Endodermal cell (in vitro differentiated cells): ENCODE data around the gene ACTR3. TPM values are rescaled to one million over a fixed set of nuclear protein-coding genes. Genes with fewer than 3 reads are reported as not detected.

Source experiments
- DNase-seq: peaks from one replicate; pipeline ENCODE4 v3.0.0-alpha.2; 2017
- H3K27ac ChIP-seq: 2 replicates; pipeline ENCODE4 v1.5.1; 2013; ENCODE audit warnings: mild to moderate bottlenecking, low read depth, low read length, moderate library complexity
- H3K27me3 ChIP-seq: 2 replicates; pipeline ENCODE4 v1.6.1; 2013; ENCODE audit warnings: mild to moderate bottlenecking, low read length, moderate library complexity; ENCODE audit not compliant: insufficient read depth, control insufficient read depth, poor library complexity, severe bottlenecking
- H3K36me3 ChIP-seq: 2 replicates; pipeline ENCODE4 v1.7.0; 2013; ENCODE audit warnings: mild to moderate bottlenecking, low read length, moderate library complexity; ENCODE audit not compliant: control insufficient read depth, insufficient read depth
- H3K4me1 ChIP-seq: one replicate; pipeline ENCODE4 v1.7.0; 2013; ENCODE audit warnings: low read length; ENCODE audit not compliant: control insufficient read depth, insufficient read depth
- H3K4me3 ChIP-seq: 2 replicates; pipeline ENCODE4 v1.5.1; 2013; ENCODE audit warnings: mild to moderate bottlenecking, low read length, moderate library complexity
- H3K9ac ChIP-seq: 2 replicates; pipeline ENCODE4 v1.6.1; 2013; ENCODE audit warnings: mild to moderate bottlenecking, low read length, moderate library complexity; ENCODE audit not compliant: poor library complexity, severe bottlenecking; ENCODE audit errors: extremely low read depth
- H3K9me3 ChIP-seq: 2 replicates; pipeline ENCODE4 v1.6.1; 2013; ENCODE audit warnings: mild to moderate bottlenecking, low read length, moderate library complexity; ENCODE audit not compliant: control insufficient read depth
- H3K27ac Mint-ChIP-seq: 2 replicates; pipeline ENCODE4 v1.8.0; 2020; ENCODE audit warnings: mixed read lengths
- H3K27me3 Mint-ChIP-seq: 2 replicates; pipeline ENCODE4 v1.8.0; 2021; ENCODE audit warnings: mild to moderate bottlenecking, mixed read lengths; ENCODE audit not compliant: insufficient read depth
- H3K36me3 Mint-ChIP-seq: 2 replicates; pipeline ENCODE4 v1.8.0; 2020; ENCODE audit warnings: low read depth, mixed read lengths
- H3K4me1 Mint-ChIP-seq: 2 replicates; pipeline ENCODE4 v1.8.0; 2020; ENCODE audit warnings: mixed read lengths
- H3K4me3 Mint-ChIP-seq: 2 replicates; pipeline ENCODE4 v1.8.0; 2020; ENCODE audit warnings: mild to moderate bottlenecking, moderate library complexity, mixed read lengths
- H3K9me3 Mint-ChIP-seq: 2 replicates; pipeline ENCODE4 v1.8.0; 2020; ENCODE audit warnings: mild to moderate bottlenecking, mixed read lengths
- WGBS, 2 experiments: methylation state at CpG; one replicate each; pipeline versions ENCODE4 v1.1.5 to v1.1.7; 2013; ENCODE audit warnings: missing lambda C conversion rate in 2 of 2, mixed read lengths in 1 of 2; ENCODE audit not compliant: insufficient coverage in 1 of 2, insufficient read length in 1 of 2; 5-methylcytosine and 5-hydroxymethylcytosine counted together
- total RNA-seq, 2 donors: library from RNA; stranded (reverse); fragmentation: NEBNext Ultra II Directional in 1 of 2; extraction: Animal tissue kit (Norgen Biotek cat#: 25700) in 1 of 2; gene quantifications; 2 replicates in 1 of 2; 3 replicates in 1 of 2; pipeline ENCODE4 v1.2.1, GENCODE V29; 2021
- TF ChIP-seq, protein P1 (sequence below): fragments of 200-600 bp; sonication (generic); conservative IDR thresholded peaks from 2 replicates; pipeline ENCODE4 v1.5.0; 2021; ENCODE audit warnings: antibody characterized with exemption, mild to moderate bottlenecking

ACTR3 gene
- total RNA-seq, 2 donors from 2014 or later = 168 to 192 TPM

DNA sequence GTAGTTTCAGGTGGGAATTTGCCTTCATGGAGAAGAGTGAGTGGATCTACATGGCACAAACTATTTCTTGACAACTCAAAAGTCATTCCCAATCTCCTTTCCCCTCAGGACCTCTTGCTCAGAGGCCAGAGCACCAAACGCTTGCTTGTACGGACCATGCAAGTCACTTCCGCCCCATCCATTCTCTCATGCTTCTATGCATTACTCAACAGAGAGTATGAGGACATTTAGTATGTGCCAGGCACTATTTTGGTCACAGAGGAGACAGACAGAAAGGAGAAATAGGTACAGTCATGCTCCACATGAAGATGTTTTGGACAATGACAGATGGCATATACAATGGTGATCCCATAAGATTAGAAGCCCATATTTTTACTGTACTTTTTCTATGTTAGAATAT, 117.5 kb downstream of the ACTR3 start:
- 94 to 95% methylated on average over 3 of the region's 3 CpGs for WGBS, 2 experiments
- Mint-ChIP-seq H3K27me3 (peaks cover 6% of the 10 kb centered on the region), H3K27ac (no peak overlapping the region), H3K4me1 (no peaks in the 10 kb centered on the region), H3K4me3 (no peak overlapping the region), H3K9me3 (peaks cover 9% of the 10 kb centered on the region), H3K36me3 (no peaks in the 10 kb centered on the region)
- TF ChIP-seq, protein P1, sequence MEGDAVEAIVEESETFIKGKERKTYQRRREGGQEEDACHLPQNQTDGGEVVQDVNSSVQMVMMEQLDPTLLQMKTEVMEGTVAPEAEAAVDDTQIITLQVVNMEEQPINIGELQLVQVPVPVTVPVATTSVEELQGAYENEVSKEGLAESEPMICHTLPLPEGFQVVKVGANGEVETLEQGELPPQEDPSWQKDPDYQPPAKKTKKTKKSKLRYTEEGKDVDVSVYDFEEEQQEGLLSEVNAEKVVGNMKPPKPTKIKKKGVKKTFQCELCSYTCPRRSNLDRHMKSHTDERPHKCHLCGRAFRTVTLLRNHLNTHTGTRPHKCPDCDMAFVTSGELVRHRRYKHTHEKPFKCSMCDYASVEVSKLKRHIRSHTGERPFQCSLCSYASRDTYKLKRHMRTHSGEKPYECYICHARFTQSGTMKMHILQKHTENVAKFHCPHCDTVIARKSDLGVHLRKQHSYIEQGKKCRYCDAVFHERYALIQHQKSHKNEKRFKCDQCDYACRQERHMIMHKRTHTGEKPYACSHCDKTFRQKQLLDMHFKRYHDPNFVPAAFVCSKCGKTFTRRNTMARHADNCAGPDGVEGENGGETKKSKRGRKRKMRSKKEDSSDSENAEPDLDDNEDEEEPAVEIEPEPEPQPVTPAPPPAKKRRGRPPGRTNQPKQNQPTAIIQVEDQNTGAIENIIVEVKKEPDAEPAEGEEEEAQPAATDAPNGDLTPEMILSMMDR = no peak
- Histone ChIP-seq H3K27ac (no peak overlapping the region), H3K9ac (no peak overlapping the region), H3K4me1 (no peaks in the 10 kb centered on the region), H3K27me3 (peaks cover 7% of the 10 kb centered on the region), H3K4me3 (no peak overlapping the region), H3K36me3 (no peaks in the 10 kb centered on the region), H3K9me3 (no peaks in the 10 kb centered on the region)
- no peak for DNase-seq

DNA sequence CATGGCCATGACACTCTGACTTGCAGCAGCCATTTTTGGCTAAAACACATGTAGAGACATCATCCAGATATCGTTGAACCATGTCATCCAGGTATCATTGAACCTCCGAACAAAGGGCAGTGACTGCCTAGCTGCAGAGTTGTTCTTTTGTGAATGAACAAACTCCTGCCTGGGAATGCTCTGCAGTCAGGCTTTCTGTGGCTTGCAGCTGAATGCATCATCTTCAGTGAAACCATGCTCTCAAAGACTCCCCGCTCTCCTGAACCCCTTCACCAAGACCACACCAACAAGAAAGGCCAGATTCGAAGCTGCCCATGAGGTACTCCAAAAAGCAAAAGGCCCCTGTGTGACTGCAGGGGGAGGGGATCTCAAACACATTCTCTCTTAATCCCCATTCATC, 118.8 kb downstream of the ACTR3 start:
- 89 to 93% methylated on average over 3 to 4 of the region's 4 CpGs for WGBS, 2 experiments
- Histone ChIP-seq H3K36me3 (no peaks in the 10 kb centered on the region), H3K9me3 (no peaks in the 10 kb centered on the region), H3K27me3 (peaks cover 7% of the 10 kb centered on the region), H3K4me3 (no peak overlapping the region), H3K9ac (no peak overlapping the region), H3K4me1 (no peaks in the 10 kb centered on the region), H3K27ac (no peak overlapping the region)
- no peaks in the 10 kb centered on the region for H3K36me3 Mint-ChIP-seq
- H3K27me3 Mint-ChIP-seq = peaks cover 3% of the 10 kb centered on the region
- no peaks in the 10 kb centered on the region for H3K4me1 Mint-ChIP-seq
- no peak overlapping the region for H3K27ac Mint-ChIP-seq
- no peak for DNase-seq
- H3K9me3 Mint-ChIP-seq = peaks cover 9% of the 10 kb centered on the region
- TF ChIP-seq, protein P1 = no peak
- no peak overlapping the region for H3K4me3 Mint-ChIP-seq

DNA sequence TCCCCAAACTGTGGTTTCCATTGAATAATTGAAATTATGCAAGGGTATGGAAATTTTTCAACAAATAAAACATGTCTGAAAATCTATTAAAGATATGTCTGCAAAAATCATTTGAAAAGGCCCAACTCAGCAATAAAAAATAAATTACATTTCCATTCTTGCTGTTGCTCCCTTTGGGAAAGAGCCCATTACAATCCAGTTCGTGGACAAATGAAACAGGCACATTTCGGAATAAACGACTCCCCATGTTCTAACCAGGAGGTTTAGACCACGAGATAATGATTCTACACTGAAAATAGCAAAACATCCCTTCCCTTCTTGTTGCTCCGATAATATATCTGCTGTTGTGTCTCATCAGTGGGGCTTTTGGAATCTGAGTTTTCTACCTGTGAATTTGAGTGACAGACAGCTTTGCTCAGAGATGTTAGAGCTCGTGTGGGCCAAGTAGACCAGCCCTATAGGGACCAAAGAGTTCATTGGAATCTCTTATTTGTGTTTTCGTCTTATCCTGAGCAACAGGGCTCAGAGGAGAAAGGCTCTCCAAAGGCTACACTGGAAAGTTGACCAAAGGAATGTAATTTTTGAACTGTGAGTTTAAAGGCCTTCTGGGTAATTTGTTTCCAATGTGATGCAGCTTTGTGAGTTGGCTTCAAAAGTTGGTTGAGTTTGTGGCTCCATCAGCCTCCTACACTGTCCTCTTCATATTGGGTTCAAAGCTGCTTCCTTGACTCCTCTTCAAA, 119.5 kb downstream of the ACTR3 start:
- peaks cover 5% of the 10 kb centered on the region for H3K9me3 Mint-ChIP-seq
- TF ChIP-seq, protein P1 = no peak

More for the DNA sequence above, 119.5 kb downstream of the ACTR3 start:
- Mint-ChIP-seq H3K4me1 (no peaks in the 10 kb centered on the region), H3K27ac (no peak overlapping the region), H3K4me3 (no peak overlapping the region), H3K36me3 (no peaks in the 10 kb centered on the region), H3K27me3 (peaks cover 3% of the 10 kb centered on the region)
- Histone ChIP-seq H3K9ac (no peak overlapping the region), H3K27me3 (peaks cover 7% of the 10 kb centered on the region), H3K4me3 (no peak overlapping the region), H3K4me1 (no peaks in the 10 kb centered on the region), H3K9me3 (no peaks in the 10 kb centered on the region), H3K36me3 (no peaks in the 10 kb centered on the region), H3K27ac (no peak overlapping the region)
- DNase-seq = no peak
- 92 to 98% methylated on average over 6 to 7 of the region's 7 CpGs for WGBS, 2 experiments
